Ascending aorta (tissue), 2 donors: ENCODE measurements around the gene ZFYVE28. TPM values are rescaled to one million over a fixed set of nuclear protein-coding genes. Genes with fewer than 3 reads are reported as not detected.

Experiments used
- DNase-seq, 2 donors: peaks; one replicate each; pipeline ENCODE4 v3.0.0-alpha.2; 2019; ENCODE audit warnings: low spot score in 2 of 2
- H3K27ac ChIP-seq, 2 donors: fragments of 200-600 bp; sonication (generic); one replicate each; pipeline ENCODE4 v1.5.1; 2016 to 2017; ENCODE audit warnings: mild to moderate bottlenecking in 1 of 2
- H3K27me3 ChIP-seq: fragments of 200-600 bp; sonication (generic); one replicate; pipeline ENCODE4 v1.5.1; 2017
- H3K36me3 ChIP-seq, 2 donors: fragments of 200-600 bp; sonication (generic); one replicate each; pipeline ENCODE4 v1.5.1; 2016
- H3K4me1 ChIP-seq, 2 donors: fragments of 200-600 bp; sonication (generic); one replicate each; pipeline ENCODE4 v1.5.1; 2016 to 2017; ENCODE audit warnings: mild to moderate bottlenecking in 1 of 2
- H3K4me3 ChIP-seq, 2 donors: fragments of 200-600 bp; sonication (generic); one replicate each; pipeline ENCODE4 v1.5.1; 2016 to 2017; ENCODE audit warnings: mild to moderate bottlenecking in 1 of 2
- H3K9me3 ChIP-seq, 2 donors: fragments of 200-600 bp; sonication (generic); one replicate each; pipeline ENCODE4 v1.5.1; 2016
- CTCF ChIP-seq, 3 experiments: fragments of 200-600 bp in 2 of 3; fragments of 450-650 bp in 1 of 3; sonication (generic) in 2 of 3; IDR thresholded peaks; one replicate each; pipeline ENCODE4 v1.5.1; 2016 to 2019; ENCODE audit warnings: antibody characterized with exemption in 3 of 3, mild to moderate bottlenecking in 1 of 3, moderate library complexity in 1 of 3
- intact Hi-C: fragments of 100-400 bp; cut with DNase I; formaldehyde crosslinking; loops from one replicate; pipeline ENCODE4 v1.15.1; 2023
- total RNA-seq: library from RNA; depleted of rRNA; stranded (reverse); fragments of >200 nt; gene quantifications from one replicate; pipeline ENCODE4 v1.1.0, GENCODE V29; 2016

Gene ZFYVE28
- total RNA-seq, 1 donor from 2014 or later = 12.3 TPM

GRCh38 chr4:2423066-2423465 lies 4.6 kb upstream of the ZFYVE28 start:
- H3K4me3 ChIP-seq = no peak overlapping the region
- intact Hi-C loops = no loop called here
- TF ChIP-seq CTCF (IDR thresholded peaks at IDR 0.05) = no peak
- H3K9me3 ChIP-seq = no peaks in the 10 kb centered on the region
- DNase-seq = no peak
- no peaks in the 10 kb centered on the region for H3K27me3 ChIP-seq
- no peaks in the 10 kb centered on the region for H3K36me3 ChIP-seq
- peaks cover 3 to 4% of the 10 kb centered on the region in 2 donors for H3K4me1 ChIP-seq
- H3K27ac ChIP-seq = no peak overlapping the region

GRCh38 chr4:2421928-2422327 lies 3.5 kb upstream of the ZFYVE28 start:
- no peak for TF ChIP-seq CTCF (IDR thresholded peaks at IDR 0.05)
- no peaks in the 10 kb centered on the region for H3K36me3 ChIP-seq

GRCh38 chr4:2419814-2420213 lies 1.4 kb upstream of the ZFYVE28 start:
- intact Hi-C loops = loop anchor here (5.0 to 10.0 kb wide), 5 partner anchors 413 to 1535 kb away; partner anchors contain the start of genes HTT, HTT-AS, NELFA and TACC3
- peaks cover 4 to 6% of the 10 kb centered on the region in 2 donors for H3K4me1 ChIP-seq
- TF ChIP-seq CTCF (IDR thresholded peaks at IDR 0.05) = no peak
- no peaks in the 10 kb centered on the region for H3K9me3 ChIP-seq
- no peak overlapping the region for H3K4me3 ChIP-seq
- no peaks in the 10 kb centered on the region for H3K36me3 ChIP-seq
- no peak for DNase-seq
- H3K27ac ChIP-seq = no peak overlapping the region
- H3K27me3 ChIP-seq = no peaks in the 10 kb centered on the region

More at GRCh38 chr4:2421928-2422327, 3.5 kb upstream of the ZFYVE28 start:
- no peak overlapping the region for H3K27ac ChIP-seq
- no peaks in the 10 kb centered on the region for H3K9me3 ChIP-seq
- H3K27me3 ChIP-seq = no peaks in the 10 kb centered on the region
- intact Hi-C loops = no loop called here
- no peak overlapping the region for H3K4me3 ChIP-seq
- peaks cover 4 to 6% of the 10 kb centered on the region in 2 donors for H3K4me1 ChIP-seq
- no peak for DNase-seq

- intact Hi-C loops = loop anchor here (1.0 to 10.0 kb wide), 10 partner anchors 50 to 1536 kb away; partner anchors contain the start of genes FAM193A, GRK4, HAUS3 and HTT
- Histone ChIP-seq H3K36me3 (no peaks in the 10 kb centered on the region), H3K27ac (peak within 1 kb of the TSS; percentile 19 to 29), H3K4me3 (peak within 1 kb of the TSS; percentile 76 to 86), H3K27me3 (no peaks in the 10 kb centered on the region), H3K4me1 (peaks cover 6 to 9% of the 10 kb centered on the region in 2 donors), H3K9me3 (no peaks in the 10 kb centered on the region)
- DNase-seq = peak; percentile 87 to 99
- TF ChIP-seq CTCF (IDR thresholded peaks at IDR 0.05) = no peak
Measured at GRCh38 chr4:2418650-2419571, 466 bp upstream of the ZFYVE28 start, which contains the start of gene CFAP99. Gene CFAP99, plus strand, starts transcription at chr4:2418955.

GRCh38 chr4:2417226-2417764 lies 1.1 kb downstream of the ZFYVE28 start:
- peak overlapping the region; percentile 19 to 50 for H3K27ac ChIP-seq
- H3K4me1 ChIP-seq = peaks cover 10 to 24% of the 10 kb centered on the region in 2 donors
- no peak for DNase-seq
- intact Hi-C loops = loop anchor here (5.0 to 10.0 kb wide), 5 partner anchors 410 to 1538 kb away; partner anchors contain the start of genes HTT, HTT-AS, NELFA and TACC3
- no peaks in the 10 kb centered on the region for H3K36me3 ChIP-seq
- no peaks in the 10 kb centered on the region for H3K9me3 ChIP-seq
- no peak for TF ChIP-seq CTCF (IDR thresholded peaks at IDR 0.05)
- peak overlapping the region; percentile 76 to 86 for H3K4me3 ChIP-seq
- no peaks in the 10 kb centered on the region for H3K27me3 ChIP-seq
